SK-N-SH (cell line): ENCODE measurements around the gene DVL1. TPM values are rescaled to one million over a fixed set of nuclear protein-coding genes. Genes with fewer than 3 reads are reported as not detected.

Experiments used
- CTCF ChIA-PET: fragments of 300-600, 350-600 bp; formaldehyde crosslinking; extraction: SDS; loops from one replicate; lab custom pipeline; 2021; lab: Yijun Ruan, JAX
- POLR2A ChIA-PET: fragments of 350-600 bp; sonication (Branson Sonifier 250); formaldehyde crosslinking; extraction: SDS; loops from one replicate; lab custom pipeline; 2020; ENCODE audit warnings: antibody characterized with exemption, inconsistent platforms; lab: Yijun Ruan, JAX
- DNase-seq: peaks from one replicate; pipeline ENCODE4 v3.0.0; 2012
- H2AFZ ChIP-seq: fragments of 200-600 bp; sonication (generic); 2 replicates; pipeline ENCODE4 v1.8.1; 2016; ENCODE audit warnings: antibody characterized with exemption, mild to moderate bottlenecking, low read depth
- H3F3A ChIP-seq: fragments of 200-600 bp; sonication (generic); replicated peaks from 2 replicates; pipeline ENCODE3; 2016; ENCODE audit warnings: antibody characterized with exemption, mild to moderate bottlenecking; ENCODE audit not compliant: insufficient read depth
- H3K27ac ChIP-seq, 2 experiments: fragments of 200-500 bp in 1 of 2; fragments of 200-600 bp in 1 of 2; sonication (Bioruptor generic) in 1 of 2; sonication (generic), shearing (Covaris generic) in 1 of 2; 2 replicates each; pipeline versions ENCODE4 v1.5.1 to v1.6.1; 2014 to 2016; ENCODE audit warnings: low read depth in 2 of 2, inconsistent platforms in 1 of 2, low read length in 1 of 2, mild to moderate bottlenecking in 1 of 2, mixed read lengths in 1 of 2
- H3K27me3 ChIP-seq: fragments of 200-600 bp; sonication (generic), shearing (Covaris generic); 2 replicates; pipeline ENCODE4 v1.6.1; 2016; ENCODE audit warnings: mixed run types; ENCODE audit not compliant: insufficient read depth
- H3K36me3 ChIP-seq, 2 experiments: fragments of 200-500 bp in 1 of 2; fragments of 200-600 bp in 1 of 2; sonication (Bioruptor generic) in 1 of 2; sonication (generic) in 1 of 2; replicated peaks in 1 of 2; 2 replicates each; pipeline versions ENCODE3 to v1.5.1; 2014 to 2016; ENCODE audit warnings: low read length in 1 of 2, mild to moderate bottlenecking in 1 of 2; ENCODE audit not compliant: insufficient read depth in 2 of 2, control insufficient read depth in 1 of 2
- H3K4me1 ChIP-seq, 2 experiments: fragments of 200-500 bp in 1 of 2; fragments of 200-600 bp in 1 of 2; sonication (Bioruptor generic) in 1 of 2; sonication (generic), shearing (Covaris generic) in 1 of 2; 2 replicates each; pipeline versions ENCODE4 v1.5.1 to v1.6.1; 2014 to 2016; ENCODE audit warnings: low read depth in 1 of 2, low read length in 1 of 2, mixed run types in 1 of 2; ENCODE audit not compliant: insufficient read depth in 2 of 2, control insufficient read depth in 1 of 2
- H3K4me2 ChIP-seq: fragments of 200-600 bp; sonication (generic), shearing (Covaris generic); 2 replicates; pipeline ENCODE4 v1.6.1; 2017; ENCODE audit warnings: mixed run types
- H3K4me3 ChIP-seq, 2 experiments: fragments of 200-500 bp in 1 of 2; fragments of 200-600 bp in 1 of 2; sonication (Bioruptor generic) in 1 of 2; sonication (generic), shearing (Covaris generic) in 1 of 2; 2 replicates each; pipeline versions ENCODE4 v1.5.1 to v1.8.1; 2014 to 2016; ENCODE audit warnings: low read depth in 2 of 2, inconsistent platforms in 1 of 2, low read length in 1 of 2, mild to moderate bottlenecking in 1 of 2, mixed read lengths in 1 of 2, moderate library complexity in 1 of 2
- H3K79me2 ChIP-seq: fragments of 200-600 bp; sonication (generic); 2 replicates; pipeline ENCODE4 v1.8.1; 2017; ENCODE audit warnings: mild to moderate bottlenecking; ENCODE audit not compliant: insufficient read depth
- H3K9ac ChIP-seq: fragments of 200-600 bp; sonication (generic); 2 replicates; pipeline ENCODE4 v1.6.1; 2017; ENCODE audit warnings: mixed run types
- H3K9me2 ChIP-seq: fragments of 200-600 bp; sonication (generic); 2 replicates; pipeline ENCODE4 v1.6.1; 2017; ENCODE audit warnings: mixed run types
- H3K9me3 ChIP-seq: fragments of 200-600 bp; sonication (generic); 2 replicates; pipeline ENCODE4 v1.6.1; 2017; ENCODE audit warnings: mixed run types, mild to moderate bottlenecking, moderate library complexity
- H4K20me1 ChIP-seq: fragments of 200-600 bp; sonication (generic); 2 replicates; pipeline ENCODE4 v1.6.1; 2017; ENCODE audit warnings: mild to moderate bottlenecking, mixed run types; ENCODE audit not compliant: insufficient read depth
- EZH2phosphoT487 ChIP-seq: fragments of 200-600 bp; sonication (generic); IDR thresholded peaks from 2 replicates; pipeline ENCODE4 v1.6.1; 2017; ENCODE audit warnings: low read depth, mixed run types, mild to moderate bottlenecking, antibody characterized with exemption, moderate library complexity, borderline replicate concordance
- FOXM1 ChIP-seq: IDR thresholded peaks from 2 replicates; pipeline ENCODE4 v1.4.0; 2012; ENCODE audit warnings: low read depth, mild to moderate bottlenecking
- JUND ChIP-seq: IDR thresholded peaks from 2 replicates; pipeline ENCODE4 v1.4.0; 2012
- NRF1 ChIP-seq: IDR thresholded peaks from 2 replicates; pipeline ENCODE4 v1.6.1; 2012; ENCODE audit warnings: low read depth, mild to moderate bottlenecking, low read length
- RAD21 ChIP-seq: IDR thresholded peaks from 2 replicates; pipeline ENCODE4 v1.6.1; 2012; ENCODE audit warnings: mild to moderate bottlenecking, low read length
- RFX5 ChIP-seq: IDR thresholded peaks from 2 replicates; pipeline ENCODE4 v1.6.1; 2012; ENCODE audit warnings: mild to moderate bottlenecking, improper control_type of control experiment, low read length
- RXRA ChIP-seq: IDR thresholded peaks from 2 replicates; pipeline ENCODE4 v1.4.0; 2012; ENCODE audit warnings: low read depth, mild to moderate bottlenecking, borderline replicate concordance
- SIN3A ChIP-seq: IDR thresholded peaks from 2 replicates; pipeline ENCODE4 v1.6.1; 2012; ENCODE audit warnings: low read depth, mild to moderate bottlenecking, low read length, moderate library complexity, borderline replicate concordance
- SMC3 ChIP-seq: IDR thresholded peaks from 2 replicates; pipeline ENCODE4 v1.6.1; 2012; ENCODE audit warnings: low read depth, low read length, improper control_type of control experiment
- TCF12 ChIP-seq: IDR thresholded peaks from 2 replicates; pipeline ENCODE4 v1.4.0; 2012
- WGBS: methylation state at CpG from one replicate; pipeline ENCODE4 v1.1.6; 2017; ENCODE audit warnings: low lambda C conversion rate; 5-methylcytosine and 5-hydroxymethylcytosine counted together
- polyA plus RNA-seq, 3 experiments: library from polyadenylated mRNA; depleted of rRNA; stranded (reverse); fragments of >200 nt; gene quantifications; 2 replicates each; pipeline ENCODE4 v1.2.3, GENCODE V29; 2012
- TF ChIP-seq, protein P1 (sequence below): fragments of 150-350 bp; IDR thresholded peaks from 2 replicates; pipeline ENCODE4 v1.6.1; 2017; ENCODE audit warnings: antibody characterized with exemption, low read length, low read depth, borderline replicate concordance
- TF ChIP-seq, protein P2 (sequence below): IDR thresholded peaks from 2 replicates; pipeline ENCODE4 v1.4.0; 2012; ENCODE audit warnings: low read depth, borderline replicate concordance
- TF ChIP-seq, protein P3 (sequence below): IDR thresholded peaks from 2 replicates; pipeline ENCODE4 v1.6.1; 2012; ENCODE audit warnings: mild to moderate bottlenecking, low read depth, low read length, moderate library complexity

DVL1 gene
- polyA plus RNA-seq, 1 of the 3 experiments (the other 2 are of a cell fraction): 32.0 TPM

DNA sequence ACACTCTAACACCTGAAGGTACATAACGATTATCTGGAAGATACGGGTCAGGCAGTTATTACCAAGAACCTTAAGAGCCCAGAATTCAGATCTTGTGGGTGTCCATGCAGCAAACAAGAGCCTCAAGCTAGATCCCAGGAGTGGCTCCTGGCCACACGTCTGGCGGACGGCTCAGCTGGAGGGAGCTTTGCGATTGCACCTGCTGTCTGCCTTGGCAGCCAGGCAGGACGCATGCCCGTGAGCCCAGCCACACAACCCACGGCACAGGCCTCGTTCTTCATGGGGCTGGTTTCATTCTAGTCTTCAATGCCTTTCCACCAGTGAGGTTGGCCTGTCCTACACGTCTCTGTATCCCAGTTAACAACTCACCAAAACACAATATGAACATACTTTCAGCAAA, 44.2 kb upstream of the DVL1 start:
- H3K9ac ChIP-seq: no peak overlapping the region
- no peaks in the 10 kb centered on the region for H3K9me2 ChIP-seq
- H3K4me2 ChIP-seq: no peak overlapping the region
- H3K27me3 ChIP-seq: no peaks in the 10 kb centered on the region
- CTCF ChIA-PET: interaction anchor here (1.5 kb wide), 1 partner anchor 16 kb away, joined by 3 read pairs; no protein-coding TSS in a partner anchor
- WGBS: 97% methylated on average over 10 of the region's 11 CpGs
- no peak overlapping the region for H3K27ac ChIP-seq
- H3K36me3 ChIP-seq: peaks cover 55 to 62% of the 10 kb centered on the region in 2 experiments
- no peak for DNase-seq
- no peaks in the 10 kb centered on the region for H3F3A ChIP-seq
- POLR2A ChIA-PET: no interaction called here
- H2AFZ ChIP-seq: no peak overlapping the region
- H4K20me1 ChIP-seq: 0 out of 2 replicates have a peak, but pooled peaks cover 4% of the 10 kb centered on the region
- peaks cover 73% of the 10 kb centered on the region for H3K79me2 ChIP-seq
- no peaks in the 10 kb centered on the region for H3K9me3 ChIP-seq
- H3K4me1 ChIP-seq: peaks cover 6 to 7% of the 10 kb centered on the region in 2 experiments; a peak in 1 of 4 replicates
- TF ChIP-seq RAD21 (no peak), SIN3A (no peak), SMC3 (no peak), FOXM1 (no peak)
- TF ChIP-seq, protein P1, sequence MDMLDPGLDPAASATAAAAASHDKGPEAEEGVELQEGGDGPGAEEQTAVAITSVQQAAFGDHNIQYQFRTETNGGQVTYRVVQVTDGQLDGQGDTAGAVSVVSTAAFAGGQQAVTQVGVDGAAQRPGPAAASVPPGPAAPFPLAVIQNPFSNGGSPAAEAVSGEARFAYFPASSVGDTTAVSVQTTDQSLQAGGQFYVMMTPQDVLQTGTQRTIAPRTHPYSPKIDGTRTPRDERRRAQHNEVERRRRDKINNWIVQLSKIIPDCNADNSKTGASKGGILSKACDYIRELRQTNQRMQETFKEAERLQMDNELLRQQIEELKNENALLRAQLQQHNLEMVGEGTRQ: no peak
- H3K4me3 ChIP-seq: no peak overlapping the region

DNA sequence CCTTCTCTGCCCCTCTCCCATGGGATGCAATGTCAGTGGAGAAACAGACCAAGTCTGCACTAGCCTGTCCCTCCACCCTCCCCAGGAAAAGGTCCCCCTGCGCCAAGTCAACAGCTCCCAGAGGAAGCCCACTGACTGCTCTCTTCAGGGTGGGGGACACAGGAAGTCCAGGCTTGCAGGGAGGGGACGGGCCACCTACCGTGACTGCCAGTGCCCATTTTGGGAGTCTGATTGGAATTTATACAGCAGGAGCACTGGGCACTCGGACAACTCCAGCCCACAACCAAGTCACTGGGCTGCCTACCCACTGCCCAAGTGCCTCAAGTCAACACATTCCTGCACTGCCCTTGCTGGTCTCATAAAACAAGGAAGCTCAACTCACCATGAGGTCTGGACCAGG, 43.8 kb upstream of the DVL1 start:
- Histone ChIP-seq H3K79me2 (peaks cover 69% of the 10 kb centered on the region), H2AFZ (no peak overlapping the region), H3K27me3 (no peaks in the 10 kb centered on the region), H3K27ac (no peak overlapping the region), H3K9me2 (no peaks in the 10 kb centered on the region), H3F3A (no peaks in the 10 kb centered on the region), H3K36me3 (peaks cover 54 to 64% of the 10 kb centered on the region in 2 experiments), H3K9me3 (no peaks in the 10 kb centered on the region), H4K20me1 (0 out of 2 replicates have a peak, but pooled peaks cover 4% of the 10 kb centered on the region), H3K4me2 (no peak overlapping the region), H3K9ac (no peak overlapping the region), H3K4me1 (peaks cover 4 to 6% of the 10 kb centered on the region in 2 experiments; a peak in 1 of 4 replicates), H3K4me3 (no peak overlapping the region)
- WGBS: 86% methylated on average over 4 of the region's 4 CpGs
- CTCF ChIA-PET: interaction anchor here (1.5 kb wide), 1 partner anchor 15 kb away, joined by 3 read pairs; no protein-coding TSS in a partner anchor
- POLR2A ChIA-PET: no interaction called here
- DNase-seq: peak; percentile 6
- TF ChIP-seq NRF1: no peak
- TF ChIP-seq EZH2phosphoT487: no peak
- TF ChIP-seq, protein P2, sequence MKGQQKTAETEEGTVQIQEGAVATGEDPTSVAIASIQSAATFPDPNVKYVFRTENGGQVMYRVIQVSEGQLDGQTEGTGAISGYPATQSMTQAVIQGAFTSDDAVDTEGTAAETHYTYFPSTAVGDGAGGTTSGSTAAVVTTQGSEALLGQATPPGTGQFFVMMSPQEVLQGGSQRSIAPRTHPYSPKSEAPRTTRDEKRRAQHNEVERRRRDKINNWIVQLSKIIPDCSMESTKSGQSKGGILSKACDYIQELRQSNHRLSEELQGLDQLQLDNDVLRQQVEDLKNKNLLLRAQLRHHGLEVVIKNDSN: no peak
- no peak for TF ChIP-seq RXRA
- TF ChIP-seq RFX5: no peak
- TF ChIP-seq JUND: no peak
- no peak for TF ChIP-seq TCF12
- TF ChIP-seq, protein P3, sequence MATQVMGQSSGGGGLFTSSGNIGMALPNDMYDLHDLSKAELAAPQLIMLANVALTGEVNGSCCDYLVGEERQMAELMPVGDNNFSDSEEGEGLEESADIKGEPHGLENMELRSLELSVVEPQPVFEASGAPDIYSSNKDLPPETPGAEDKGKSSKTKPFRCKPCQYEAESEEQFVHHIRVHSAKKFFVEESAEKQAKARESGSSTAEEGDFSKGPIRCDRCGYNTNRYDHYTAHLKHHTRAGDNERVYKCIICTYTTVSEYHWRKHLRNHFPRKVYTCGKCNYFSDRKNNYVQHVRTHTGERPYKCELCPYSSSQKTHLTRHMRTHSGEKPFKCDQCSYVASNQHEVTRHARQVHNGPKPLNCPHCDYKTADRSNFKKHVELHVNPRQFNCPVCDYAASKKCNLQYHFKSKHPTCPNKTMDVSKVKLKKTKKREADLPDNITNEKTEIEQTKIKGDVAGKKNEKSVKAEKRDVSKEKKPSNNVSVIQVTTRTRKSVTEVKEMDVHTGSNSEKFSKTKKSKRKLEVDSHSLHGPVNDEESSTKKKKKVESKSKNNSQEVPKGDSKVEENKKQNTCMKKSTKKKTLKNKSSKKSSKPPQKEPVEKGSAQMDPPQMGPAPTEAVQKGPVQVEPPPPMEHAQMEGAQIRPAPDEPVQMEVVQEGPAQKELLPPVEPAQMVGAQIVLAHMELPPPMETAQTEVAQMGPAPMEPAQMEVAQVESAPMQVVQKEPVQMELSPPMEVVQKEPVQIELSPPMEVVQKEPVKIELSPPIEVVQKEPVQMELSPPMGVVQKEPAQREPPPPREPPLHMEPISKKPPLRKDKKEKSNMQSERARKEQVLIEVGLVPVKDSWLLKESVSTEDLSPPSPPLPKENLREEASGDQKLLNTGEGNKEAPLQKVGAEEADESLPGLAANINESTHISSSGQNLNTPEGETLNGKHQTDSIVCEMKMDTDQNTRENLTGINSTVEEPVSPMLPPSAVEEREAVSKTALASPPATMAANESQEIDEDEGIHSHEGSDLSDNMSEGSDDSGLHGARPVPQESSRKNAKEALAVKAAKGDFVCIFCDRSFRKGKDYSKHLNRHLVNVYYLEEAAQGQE: no peak
